HEK293 (cell line): Measurements from ENCODE around the gene LCN9.
A peak's percentile ranks its signal among the peaks of the same experiment; 100 is the strongest.

ENCODE experiments used
- CTCF ChIA-PET: fragments of 350-600 bp; formaldehyde crosslinking; extraction: SDS; loops from one replicate; lab custom pipeline; 2021; ENCODE audit warnings: antibody characterized with exemption; lab: Yijun Ruan, JAX
- POLR2A ChIA-PET: fragments of 300-600 bp; formaldehyde crosslinking; extraction: SDS; loops from one replicate; lab custom pipeline; 2020; ENCODE audit warnings: antibody characterized with exemption, inconsistent platforms; lab: Yijun Ruan, JAX
- H3K27ac ChIP-seq: fragments of 200-500 bp; sonication (Bioruptor generic); 2 replicates; pipeline ENCODE4 v1.5.1; 2014; ENCODE audit warnings: low read depth, low read length, control low read depth, inconsistent platforms; ENCODE audit errors: extremely low read depth
- H3K36me3 ChIP-seq, 2 experiments: fragments of 200-500 bp in 1 of 2; sonication (Bioruptor generic) in 1 of 2; 1 replicate in 1 of 2; 2 replicates in 1 of 2; pipeline ENCODE4 v1.5.1; 2014 to 2017; ENCODE audit warnings: inconsistent platforms in 2 of 2, low read length in 2 of 2; ENCODE audit not compliant: control insufficient read depth in 2 of 2, insufficient read depth in 1 of 2
- H3K4me1 ChIP-seq: fragments of 200-500 bp; sonication (Bioruptor generic); 2 replicates; pipeline ENCODE4 v1.5.1; 2014; ENCODE audit warnings: mild to moderate bottlenecking, low read length, inconsistent platforms; ENCODE audit not compliant: control insufficient read depth, insufficient read depth
- H3K4me3 ChIP-seq: 2 replicates; pipeline ENCODE4 v1.5.1; 2011; ENCODE audit warnings: low read depth, mild to moderate bottlenecking, control low read depth, low read length, moderate library complexity
- H3K9me3 ChIP-seq: fragments of 200-500 bp; sonication (Bioruptor generic); 2 replicates; pipeline ENCODE4 v1.5.1; 2014; ENCODE audit warnings: low read depth, low read length, inconsistent platforms; ENCODE audit not compliant: control insufficient read depth, insufficient read depth
- SCRT2 ChIP-seq: fragments of 450-650 bp; formaldehyde crosslinking; IDR thresholded peaks from 2 replicates; pipeline ENCODE4 v1.5.1; 2016; ENCODE audit warnings: missing biosample characterization, missing genetic modification characterization
- TRIM28 ChIP-seq: IDR thresholded peaks from 2 replicates; pipeline ENCODE4 v1.6.1; 2011; ENCODE audit warnings: low read length, control low read depth, borderline replicate concordance
- TSHZ1 ChIP-seq: fragments of 450-650 bp; formaldehyde crosslinking; IDR thresholded peaks from 2 replicates; pipeline ENCODE4 v1.5.1; 2016; ENCODE audit warnings: missing biosample characterization, missing genetic modification characterization, borderline replicate concordance
- ZFP69B ChIP-seq: fragments of 450-650 bp; formaldehyde crosslinking; IDR thresholded peaks from 2 replicates; pipeline ENCODE4 v1.5.1; 2016; ENCODE audit warnings: missing biosample characterization, missing genetic modification characterization
- ZIC2 ChIP-seq: fragments of 450-650 bp; formaldehyde crosslinking; IDR thresholded peaks from 2 replicates; pipeline ENCODE4 v1.5.1; 2016; ENCODE audit warnings: missing biosample characterization, missing genetic modification characterization
- ZNF174 ChIP-seq: fragments of 450-650 bp; formaldehyde crosslinking; IDR thresholded peaks from 2 replicates; pipeline ENCODE4 v1.5.0; 2017; ENCODE audit warnings: missing biosample characterization, mild to moderate bottlenecking, missing genetic modification characterization
- ZNF274 ChIP-seq, 2 experiments: fragments of 200-500 bp in 1 of 2; fragments of 450-650 bp in 1 of 2; sonication (Bioruptor generic) in 1 of 2; formaldehyde crosslinking in 1 of 2; IDR thresholded peaks; 2 replicates each; pipeline versions ENCODE4 v1.5.1 to v1.6.1; 2014 to 2016; ENCODE audit warnings: borderline replicate concordance in 1 of 2, inconsistent platforms in 1 of 2, low read length in 1 of 2, missing biosample characterization in 1 of 2, missing genetic modification characterization in 1 of 2
- ZNF529 ChIP-seq: fragments of 450-650 bp; formaldehyde crosslinking; IDR thresholded peaks from 2 replicates; pipeline ENCODE4 v1.5.1; 2017; ENCODE audit warnings: missing genetic modification characterization, missing biosample characterization; ENCODE audit not compliant: insufficient replicate concordance
- ZNF600 ChIP-seq: fragments of 450-650 bp; formaldehyde crosslinking; IDR thresholded peaks from 2 replicates; pipeline ENCODE4 v1.5.1; 2016; ENCODE audit warnings: missing biosample characterization, missing genetic modification characterization
- ZNF692 ChIP-seq: fragments of 450-650 bp; formaldehyde crosslinking; IDR thresholded peaks from 2 replicates; pipeline ENCODE4 v1.5.1; 2016; ENCODE audit warnings: missing biosample characterization, missing genetic modification characterization
- ZNF791 ChIP-seq: fragments of 450-650 bp; formaldehyde crosslinking; IDR thresholded peaks from 2 replicates; pipeline ENCODE4 v1.5.1; 2016; ENCODE audit warnings: missing biosample characterization, missing genetic modification characterization
- TF ChIP-seq, protein P1 (sequence below): fragments of 450-650 bp; formaldehyde crosslinking; IDR thresholded peaks from 2 replicates; pipeline ENCODE4 v1.5.1; 2016; ENCODE audit warnings: missing biosample characterization, missing genetic modification characterization

LCN9 gene

DNA sequence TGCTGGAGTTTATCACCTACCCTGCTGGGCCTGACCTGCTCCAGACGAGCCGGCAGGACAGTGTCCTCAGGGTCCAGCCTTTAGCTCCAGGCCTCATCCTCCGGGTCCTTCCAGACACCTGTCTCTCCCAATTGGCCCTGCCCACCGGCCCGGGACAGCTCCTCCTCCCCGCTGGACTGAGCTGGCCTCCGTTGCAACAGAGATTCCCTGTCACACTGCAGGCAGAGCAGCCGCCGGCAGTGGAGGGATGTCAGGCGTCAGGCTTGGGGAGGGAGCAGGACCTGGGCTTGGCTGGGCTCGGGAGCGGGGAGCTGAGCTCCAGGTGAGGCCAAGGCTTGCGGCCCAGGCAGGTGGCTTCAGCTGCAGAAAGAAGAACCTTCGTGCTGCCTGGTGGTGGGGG is 40.6 kb downstream of the LCN9 start:
- POLR2A ChIA-PET: interaction anchor here (0.6 kb wide), 1 partner anchor 31 kb away, joined by 3 read pairs; no protein-coding TSS in a partner anchor
- no peaks in the 10 kb centered on the region for H3K4me1 ChIP-seq
- no peak overlapping the region for H3K4me3 ChIP-seq
- TF ChIP-seq ZNF600 (0 out of 2 replicates have a peak, but pooled peaks have one; percentile 17), ZNF174 (tag by site-specific recombination) (no peak)
- H3K36me3 ChIP-seq: no peaks in the 10 kb centered on the region
- CTCF ChIA-PET: interaction anchor here (0.6 to 1.9 kb wide), 6 partner anchors 9 to 976 kb away, joined by 3 to 6 read pairs (median 3); no protein-coding TSS in a partner anchor
- no peak overlapping the region for H3K27ac ChIP-seq
- no peaks in the 10 kb centered on the region for H3K9me3 ChIP-seq

DNA sequence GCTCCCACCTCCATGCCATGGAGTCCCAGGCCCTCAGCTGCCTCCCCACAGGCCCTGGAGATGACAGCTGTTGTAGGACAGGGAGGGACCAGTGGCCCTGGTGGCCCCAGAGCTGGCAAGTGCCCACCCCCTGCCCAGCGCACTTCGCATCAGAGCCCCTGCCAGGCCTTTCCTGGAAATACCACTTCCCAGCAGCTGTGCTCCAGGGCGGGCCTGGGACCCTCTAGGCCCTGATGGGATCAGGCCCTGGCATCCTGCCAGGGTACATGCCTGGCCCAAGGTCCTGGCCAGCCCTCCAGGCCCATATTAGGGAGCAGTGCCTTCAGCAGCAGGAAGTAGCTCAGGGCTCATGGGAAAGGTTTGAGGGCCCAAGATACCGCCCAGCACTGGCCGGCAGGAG is 41.4 kb downstream of the LCN9 start:
- Histone ChIP-seq H3K4me3 (no peak overlapping the region), H3K27ac (no peak overlapping the region), H3K36me3 (no peaks in the 10 kb centered on the region), H3K9me3 (no peaks in the 10 kb centered on the region), H3K4me1 (no peaks in the 10 kb centered on the region)
- TF ChIP-seq ZNF274 (IDR thresholded peaks at IDR 0.05; ENCODE audit: low read length) (no peak), ZNF274 (tag by site-specific recombination; IDR thresholded peaks at IDR 0.05; ENCODE audit: borderline replicate concordance) (no peak), TRIM28 (no peak), ZNF791 (tag by site-specific recombination) (no peak), TSHZ1 (tag by site-specific recombination) (no peak), ZNF529 (tag by site-specific recombination) (no peak), ZIC2 (tag by site-specific recombination) (peak; percentile 19; the same call in 1 of the 2 replicates)
- CTCF ChIA-PET: interaction anchor here (0.6 to 1.9 kb wide), 3 partner anchors 9 to 977 kb away, joined by 3 to 6 read pairs (median 3); no protein-coding TSS in a partner anchor
- POLR2A ChIA-PET: no interaction called here

DNA sequence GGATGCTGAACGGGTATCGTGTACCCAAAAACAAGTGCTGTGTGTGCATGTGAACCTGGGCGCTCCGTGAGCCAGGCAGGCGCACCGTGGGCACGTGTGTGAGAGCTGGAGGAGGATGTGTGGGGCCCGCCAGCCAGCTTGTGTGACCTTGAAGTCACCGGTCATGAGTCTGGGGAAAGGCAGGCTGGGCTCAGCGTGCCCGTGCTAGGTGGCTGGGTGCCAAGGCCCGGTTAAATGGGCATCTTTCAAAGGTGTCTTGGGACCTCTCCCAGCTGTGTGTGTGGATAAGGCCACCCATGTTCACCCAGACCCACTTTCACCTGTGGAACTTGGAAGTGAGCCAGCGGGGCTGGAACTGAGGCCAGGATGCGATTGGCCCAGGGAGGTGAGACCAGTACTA is 42.3 kb downstream of the LCN9 start:
- Histone ChIP-seq H3K27ac (no peak overlapping the region), H3K36me3 (no peaks in the 10 kb centered on the region), H3K9me3 (no peaks in the 10 kb centered on the region), H3K4me3 (no peak overlapping the region), H3K4me1 (no peaks in the 10 kb centered on the region)
- CTCF ChIA-PET: interaction anchor here (0.6 to 1.9 kb wide), 4 partner anchors 8 to 65 kb away, joined by 3 to 6 read pairs (median 3); no protein-coding TSS in a partner anchor
- peak; percentile 63 for TF ChIP-seq ZNF692 (tag by site-specific recombination)
- 0 out of 2 replicates have a peak, but pooled peaks have one; percentile 43 for TF ChIP-seq ZFP69B (tag by site-specific recombination)
- TF ChIP-seq, protein P1, sequence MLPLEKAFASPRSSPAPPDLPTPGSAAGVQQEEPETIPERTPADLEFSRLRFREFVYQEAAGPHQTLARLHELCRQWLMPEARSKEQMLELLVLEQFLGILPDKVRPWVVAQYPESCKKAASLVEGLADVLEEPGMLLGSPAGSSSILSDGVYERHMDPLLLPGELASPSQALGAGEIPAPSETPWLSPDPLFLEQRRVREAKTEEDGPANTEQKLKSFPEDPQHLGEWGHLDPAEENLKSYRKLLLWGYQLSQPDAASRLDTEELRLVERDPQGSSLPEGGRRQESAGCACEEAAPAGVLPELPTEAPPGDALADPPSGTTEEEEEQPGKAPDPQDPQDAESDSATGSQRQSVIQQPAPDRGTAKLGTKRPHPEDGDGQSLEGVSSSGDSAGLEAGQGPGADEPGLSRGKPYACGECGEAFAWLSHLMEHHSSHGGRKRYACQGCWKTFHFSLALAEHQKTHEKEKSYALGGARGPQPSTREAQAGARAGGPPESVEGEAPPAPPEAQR (tag by site-specific recombination): no peak
- 0 out of 2 replicates have a peak, but pooled peaks have one; percentile 30 for TF ChIP-seq SCRT2 (tag by site-specific recombination)
- POLR2A ChIA-PET: interaction anchor here (0.6 kb wide), 1 partner anchor 49 kb away, joined by 6 read pairs; no protein-coding TSS in a partner anchor
